Stimulated activated naive CD8-positive, alpha-beta T cell treated with anti-CD3 and anti-CD28 coated beads, Interleukin-15, Interleukin-2, amounts not matched to agents 100 ng/mL and 50 ng/mL, for 24 hours (primary cell): ENCODE results near the gene IQGAP2.
A peak's percentile ranks its signal among the peaks of the same experiment; 100 is the strongest.
"Not testable (repeated sequence)": the region's sequence is repeated elsewhere in the genome, so short reads cannot be mapped to it uniquely, and the experiment has no call there.

Experiments used
- H3K27ac Mint-ChIP-seq: one replicate; pipeline ENCODE4 v1.8.0; 2021; ENCODE audit warnings: mild to moderate bottlenecking, mixed read lengths
- H3K27me3 Mint-ChIP-seq: one replicate; pipeline ENCODE4 v1.8.0; 2021; ENCODE audit warnings: mixed read lengths
- H3K36me3 Mint-ChIP-seq: one replicate; pipeline ENCODE4 v1.8.0; 2021; ENCODE audit warnings: low read depth, mixed read lengths
- H3K4me1 Mint-ChIP-seq: one replicate; pipeline ENCODE4 v1.8.0; 2021; ENCODE audit warnings: low read depth, mixed read lengths
- H3K4me3 Mint-ChIP-seq: one replicate; pipeline ENCODE4 v1.8.0; 2021; ENCODE audit warnings: mild to moderate bottlenecking, mixed read lengths
- H3K9me3 Mint-ChIP-seq: one replicate; pipeline ENCODE4 v1.8.0; 2021; ENCODE audit warnings: mixed read lengths

IQGAP2 gene

GRCh38 chr5:76679231-76679630 is 276.1 kb downstream of the IQGAP2 start:
- Mint-ChIP-seq H3K4me3 (no peak overlapping the region), H3K36me3 (peaks cover 44% of the 10 kb centered on the region), H3K4me1 (peaks cover 12% of the 10 kb centered on the region), H3K9me3 (no peaks in the 10 kb centered on the region), H3K27ac (no peak overlapping the region), H3K27me3 (no peaks in the 10 kb centered on the region)

DNA sequence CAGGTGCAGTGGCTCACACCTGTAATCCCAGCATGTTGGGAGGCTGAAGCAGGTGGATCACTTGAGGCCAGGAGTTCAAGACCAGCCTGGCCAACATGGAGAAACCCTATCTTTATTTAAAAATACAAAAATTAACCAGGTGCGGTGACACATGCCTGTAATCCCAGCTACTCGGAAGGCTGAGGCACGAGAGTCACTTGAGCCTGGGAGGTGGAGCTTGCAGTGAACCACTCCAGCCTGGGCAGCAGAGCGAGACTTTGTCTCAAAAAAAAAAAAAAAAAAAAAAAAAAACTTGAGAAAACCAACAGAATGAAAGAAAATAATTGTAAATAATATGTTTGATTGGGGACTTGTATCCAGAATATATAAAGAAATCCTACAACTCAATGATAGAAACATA is 277.7 kb downstream of the IQGAP2 start:
- not testable (repeated sequence) for H3K27me3 Mint-ChIP-seq, H3K9me3 Mint-ChIP-seq, H3K4me3 Mint-ChIP-seq, H3K27ac Mint-ChIP-seq
- H3K4me1 Mint-ChIP-seq, result peaks cover 12% of the 10 kb centered on the region
- peaks cover 52% of the 10 kb centered on the region for H3K36me3 Mint-ChIP-seq

DNA sequence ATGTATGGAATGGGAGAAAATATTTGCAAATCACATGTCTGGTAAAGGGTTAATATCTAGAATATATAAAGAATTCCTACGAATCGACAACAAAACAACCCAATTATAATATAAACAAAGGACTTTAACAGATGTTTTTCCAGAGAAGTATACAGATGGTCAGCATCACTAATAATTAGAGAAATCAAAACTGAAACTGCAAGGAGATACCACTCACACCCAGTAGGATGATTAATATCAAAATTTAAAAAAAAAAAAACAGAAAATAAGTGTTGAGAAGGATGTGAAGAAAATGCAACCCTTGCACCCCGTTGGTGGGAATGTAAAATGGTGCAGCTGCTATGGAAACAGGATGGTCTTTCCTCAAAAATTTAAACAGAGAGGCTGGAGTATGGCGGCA is 278.2 kb downstream of the IQGAP2 start:
- Mint-ChIP-seq H3K9me3 (no peaks in the 10 kb centered on the region), H3K27me3 (no peaks in the 10 kb centered on the region), H3K27ac (no peak overlapping the region), H3K4me1 (peaks cover 12% of the 10 kb centered on the region), H3K4me3 (no peak overlapping the region), H3K36me3 (peaks cover 54% of the 10 kb centered on the region)

DNA sequence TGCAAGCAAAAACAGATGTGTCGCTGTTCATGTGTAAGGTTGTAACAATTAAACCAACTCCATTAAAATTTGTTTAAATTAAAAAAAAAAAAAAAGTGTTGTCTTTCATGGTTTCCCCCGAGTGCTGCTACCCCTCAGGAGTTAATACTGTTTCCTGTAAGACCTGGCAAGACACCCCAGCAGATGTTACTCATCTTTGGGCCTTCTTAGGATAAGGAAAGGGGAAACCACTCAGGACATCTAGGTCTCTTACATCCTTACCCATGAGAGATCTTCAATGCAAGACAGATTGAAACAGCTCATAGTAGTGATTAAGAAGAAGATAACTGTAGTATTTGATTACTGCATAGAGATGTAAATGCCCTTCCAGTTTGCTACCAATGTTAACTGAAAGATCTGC is 279.3 kb downstream of the IQGAP2 start:
- Mint-ChIP-seq H3K27me3 (no peaks in the 10 kb centered on the region), H3K27ac (no peak overlapping the region), H3K9me3 (no peaks in the 10 kb centered on the region), H3K4me1 (peaks cover 12% of the 10 kb centered on the region), H3K4me3 (no peak overlapping the region), H3K36me3 (peaks cover 53% of the 10 kb centered on the region)

DNA sequence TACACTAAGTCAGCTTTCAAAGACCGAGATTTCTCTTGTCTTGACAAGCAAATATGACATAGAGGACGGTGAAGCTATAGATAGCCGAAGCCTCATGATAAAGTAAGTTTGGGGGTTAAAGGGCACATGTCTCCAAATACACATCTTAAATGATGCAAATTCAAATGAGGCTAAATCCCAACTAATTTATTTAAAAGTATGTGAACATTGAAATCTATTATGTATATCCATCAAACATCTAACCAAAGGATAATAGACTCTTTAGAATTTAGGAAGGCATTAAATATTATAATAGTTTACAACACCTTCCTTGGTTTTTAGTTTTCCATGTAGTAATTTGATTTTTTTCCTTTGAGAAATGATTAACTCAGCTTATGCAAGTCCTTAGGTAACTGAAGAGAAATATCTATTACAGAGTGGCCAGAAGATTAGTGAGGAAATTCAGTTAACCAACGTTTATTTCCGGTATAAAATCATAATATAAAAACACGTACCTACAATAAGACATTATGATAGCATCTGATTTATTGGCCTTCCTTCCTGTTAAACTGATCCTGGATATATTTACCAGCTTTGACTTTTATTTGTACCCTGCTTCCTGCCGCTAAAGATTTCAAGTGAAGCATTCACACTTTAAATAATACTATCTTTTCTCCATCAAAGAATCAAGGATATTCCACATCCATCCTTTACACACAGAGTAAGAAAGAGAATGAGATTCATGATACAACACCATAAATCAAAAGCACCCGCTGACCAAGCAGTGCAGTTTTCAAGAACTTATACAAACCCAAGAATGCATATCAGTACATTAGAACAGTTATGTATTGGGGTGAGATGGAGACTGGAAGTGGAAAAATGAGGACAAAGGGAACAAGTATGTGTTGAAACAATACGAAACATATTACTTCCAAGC is 281.0 kb downstream of the IQGAP2 start:
- Mint-ChIP-seq H3K36me3 (peaks cover 48% of the 10 kb centered on the region), H3K4me1 (peaks cover 12% of the 10 kb centered on the region), H3K27me3 (no peaks in the 10 kb centered on the region), H3K27ac (no peak overlapping the region), H3K4me3 (no peak overlapping the region), H3K9me3 (no peaks in the 10 kb centered on the region)

GRCh38 chr5:76684756-76685519 is 281.9 kb downstream of the IQGAP2 start:
- no peaks in the 10 kb centered on the region for H3K9me3 Mint-ChIP-seq
- H3K4me1 Mint-ChIP-seq, result peaks cover 11% of the 10 kb centered on the region
- no peak overlapping the region for H3K4me3 Mint-ChIP-seq
- H3K27me3 Mint-ChIP-seq, result no peaks in the 10 kb centered on the region
- H3K27ac Mint-ChIP-seq, result peak overlapping the region; percentile 19
- peaks cover 42% of the 10 kb centered on the region for H3K36me3 Mint-ChIP-seq

GRCh38 chr5:76685704-76686103 is 282.6 kb downstream of the IQGAP2 start:
- Mint-ChIP-seq H3K9me3 (no peaks in the 10 kb centered on the region), H3K36me3 (peaks cover 38% of the 10 kb centered on the region), H3K4me1 (peaks cover 6% of the 10 kb centered on the region), H3K27ac (no peak overlapping the region), H3K27me3 (no peaks in the 10 kb centered on the region), H3K4me3 (no peak overlapping the region)

DNA sequence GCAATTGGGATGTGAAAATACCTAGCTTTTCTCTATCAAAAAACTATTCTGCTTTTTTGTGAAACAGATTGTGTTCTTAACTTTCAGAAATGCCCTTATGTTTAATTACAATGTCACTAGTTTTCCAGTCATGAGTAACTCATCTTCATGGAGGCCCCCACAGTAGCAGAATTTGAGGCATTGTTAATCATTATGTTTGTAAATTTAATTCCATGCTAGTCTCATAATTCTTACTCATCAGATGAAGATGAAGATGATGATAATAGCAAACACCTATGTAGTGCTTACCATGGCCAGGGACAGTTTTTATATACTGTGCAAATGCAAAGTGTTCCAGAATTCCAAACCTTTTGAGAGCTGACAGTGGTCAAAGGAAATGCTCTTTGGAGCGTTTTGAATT is 285.1 kb downstream of the IQGAP2 start:
- Mint-ChIP-seq H3K27me3 (no peaks in the 10 kb centered on the region), H3K36me3 (peaks cover 34% of the 10 kb centered on the region), H3K4me1 (peaks cover 10% of the 10 kb centered on the region), H3K27ac (no peak overlapping the region), H3K9me3 (no peaks in the 10 kb centered on the region), H3K4me3 (no peak overlapping the region)

- Mint-ChIP-seq H3K36me3 (peaks cover 31% of the 10 kb centered on the region), H3K27me3 (no peaks in the 10 kb centered on the region), H3K9me3 (no peaks in the 10 kb centered on the region), H3K4me1 (peaks cover 10% of the 10 kb centered on the region), H3K4me3 (no peak overlapping the region), H3K27ac (no peak overlapping the region)
These were observed 285.8 kb downstream of the IQGAP2 start for GRCh38 chr5:76688836-76689235.

- Mint-ChIP-seq H3K27ac (no peak overlapping the region), H3K27me3 (no peaks in the 10 kb centered on the region)
These were observed 286.4 kb downstream of the IQGAP2 start for GRCh38 chr5:76689321-76690036.

GRCh38 chr5:76690037-76690679 is 287.1 kb downstream of the IQGAP2 start:
- no peaks in the 10 kb centered on the region for H3K27me3 Mint-ChIP-seq
- no peak overlapping the region for H3K27ac Mint-ChIP-seq
- H3K36me3 Mint-ChIP-seq, result peaks cover 26% of the 10 kb centered on the region
- H3K4me3 Mint-ChIP-seq, result no peak overlapping the region
- peaks cover 10% of the 10 kb centered on the region for H3K4me1 Mint-ChIP-seq
- no peaks in the 10 kb centered on the region for H3K9me3 Mint-ChIP-seq

More at GRCh38 chr5:76689321-76690036, 286.4 kb downstream of the IQGAP2 start:
- peaks cover 10% of the 10 kb centered on the region for H3K4me1 Mint-ChIP-seq
- peaks cover 28% of the 10 kb centered on the region for H3K36me3 Mint-ChIP-seq
- H3K9me3 Mint-ChIP-seq, result no peaks in the 10 kb centered on the region
- no peak overlapping the region for H3K4me3 Mint-ChIP-seq

- H3K27me3 Mint-ChIP-seq, result no peaks in the 10 kb centered on the region
- no peak overlapping the region for H3K4me3 Mint-ChIP-seq
- H3K27ac Mint-ChIP-seq, result peak overlapping the region; percentile 40
- peaks cover 29% of the 10 kb centered on the region for H3K36me3 Mint-ChIP-seq
- peaks cover 10% of the 10 kb centered on the region for H3K4me1 Mint-ChIP-seq
- no peaks in the 10 kb centered on the region for H3K9me3 Mint-ChIP-seq
These were observed 287.8 kb downstream of the IQGAP2 start for GRCh38 chr5:76690704-76691466.

- H3K27ac Mint-ChIP-seq, result peak overlapping the region; percentile 40
- no peak overlapping the region for H3K4me3 Mint-ChIP-seq
- H3K36me3 Mint-ChIP-seq, result peaks cover 33% of the 10 kb centered on the region
- no peaks in the 10 kb centered on the region for H3K27me3 Mint-ChIP-seq
- H3K4me1 Mint-ChIP-seq, result peaks cover 10% of the 10 kb centered on the region
- H3K9me3 Mint-ChIP-seq, result no peaks in the 10 kb centered on the region
These were observed 288.6 kb downstream of the IQGAP2 start for GRCh38 chr5:76691467-76692273.
